Pancreas (tissue), 10 donors: ENCODE measurements around the gene PEAK1. TPM values are rescaled to one million over a fixed set of nuclear protein-coding genes. Genes with fewer than 3 reads are reported as not detected.

ENCODE experiments used
- ATAC-seq, 4 donors: fragments of 200-7000 bp; cut with Tn5 transposase; one replicate each; pipeline versions ENCODE4 v1.8.0 to v1.9.1; 2020; ENCODE audit warnings: mild to moderate bottlenecking in 4 of 4, moderate library complexity in 4 of 4
- DNase-seq, 6 donors: peaks; one replicate each; pipeline ENCODE4 v3.0.0-alpha.2; 2020
- FAIRE-seq: peaks from 2 replicates; lab custom pipeline; 2012; peaks lifted over from hg19 to GRCh38; lab: Jason Lieb, UNC
- H3K27ac ChIP-seq, 4 donors: fragments of 200-600 bp; sonication (generic); 1 replicate in 3 of 4; 2 replicates in 1 of 4; pipeline versions ENCODE4 v1.5.0 to v1.8.0; 2020
- H3K27me3 ChIP-seq, 4 donors: fragments of 200-600 bp; one replicate each; pipeline ENCODE4 v1.8.0; 2021
- H3K36me3 ChIP-seq, 3 donors: fragments of 200-600 bp; sonication (generic) in 1 of 3; one replicate each; pipeline versions ENCODE4 v1.5.0 to v1.8.0; 2020 to 2021
- H3K4me1 ChIP-seq, 3 donors: fragments of 200-600 bp; one replicate each; pipeline ENCODE4 v1.8.0; 2021
- H3K4me3 ChIP-seq, 4 donors: fragments of 200-600 bp; sonication (generic) in 2 of 4; one replicate each; pipeline versions ENCODE4 v1.5.0 to v1.8.0; 2020 to 2021
- H3K9me3 ChIP-seq, 4 donors: fragments of 200-600 bp; one replicate each; pipeline ENCODE4 v1.8.0; 2021
- WGBS, 2 donors: extraction: QIAGEN DNeasy Blood & Tissue Kit; methylation state at CpG; one replicate each; pipeline ENCODE4 v1.1.7; 2013; 5-methylcytosine and 5-hydroxymethylcytosine counted together
- intact Hi-C, 3 donors: fragments of 100-400 bp; cut with DNase I; formaldehyde crosslinking; loops; one replicate each; pipeline versions ENCODE4 v1.11.1 to v1.14.2; 2022
- polyA plus RNA-seq, 2 donors: library from polyadenylated mRNA; stranded (reverse); fragments of 200-250 nt; gene quantifications; one replicate each; pipeline ENCODE4 v1.2.3, GENCODE V29; 2013
- total RNA-seq, 6 donors: library from RNA; stranded (reverse); fragmentation: NEBNext Ultra II Directional in 4 of 6; extraction: Animal tissue kit (Norgen Biotek cat#: 25700) in 4 of 6; gene quantifications; one replicate each; pipeline versions ENCODE4 v1.2.1 to v1.2.4, GENCODE V29; 2021 to 2023
- TF ChIP-seq, protein P1 (sequence below), 4 donors: fragments of 200-600 bp; sonication (generic) in 3 of 4; IDR thresholded peaks; one replicate each; pipeline versions ENCODE4 v1.5.0 to v1.8.0; 2021; ENCODE audit warnings: antibody characterized with exemption in 4 of 4
- donor health status: healthy with polysubstance abuse.
- donor health status: DM: no; HTN: no; CAD: no; lungs with moderate emphysema.
- donor health status: DM: no; HTN: no; CAD: no.
- donor health status: control.
- donor health status: control.
- donor health status: Bipolar disorder and iron deficiency.
- donor health status: DM: yes; HTN: yes; CAD: no.
- donor health status: DM: no; HTN: no; CAD: no.
- donor health status: DM: no; HTN: no; CAD: no.
- donor health status: DM: yes; HTN: yes; CAD: no.

Gene PEAK1
- total and polyA plus RNA-seq, 8 donors: 1.8 to 27.6 (median 12.1) TPM

DNA sequence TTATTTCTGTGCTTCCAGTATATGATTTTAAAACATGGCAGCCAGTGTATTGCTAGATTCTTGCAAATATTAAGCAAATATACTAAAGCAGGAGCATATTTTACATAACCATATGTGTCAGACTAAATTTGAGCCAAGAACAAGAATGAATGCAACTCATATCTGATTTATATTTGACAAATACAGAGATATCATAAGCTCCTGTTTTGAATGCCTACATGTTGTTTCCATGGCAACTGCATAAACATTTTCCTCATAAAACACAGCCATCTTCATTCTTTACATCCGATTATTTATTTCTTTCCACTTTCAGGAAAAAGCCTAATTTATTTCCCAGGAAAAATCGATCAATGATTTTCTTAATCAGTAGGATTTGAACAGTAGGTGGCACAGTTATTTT lies 176.8 kb downstream of the PEAK1 start:
- H3K36me3 ChIP-seq: no peaks in the 10 kb centered on the region
- DNase-seq: no peak
- 84 to 86% methylated on average over 2 of the region's 2 CpGs for WGBS, 2 donors
- H3K4me3 ChIP-seq: no peak overlapping the region
- H3K27me3 ChIP-seq: no peaks in the 10 kb centered on the region
- no peak overlapping the region for H3K27ac ChIP-seq
- H3K4me1 ChIP-seq: no peaks in the 10 kb centered on the region
- FAIRE-seq: no peak
- TF ChIP-seq, protein P1, sequence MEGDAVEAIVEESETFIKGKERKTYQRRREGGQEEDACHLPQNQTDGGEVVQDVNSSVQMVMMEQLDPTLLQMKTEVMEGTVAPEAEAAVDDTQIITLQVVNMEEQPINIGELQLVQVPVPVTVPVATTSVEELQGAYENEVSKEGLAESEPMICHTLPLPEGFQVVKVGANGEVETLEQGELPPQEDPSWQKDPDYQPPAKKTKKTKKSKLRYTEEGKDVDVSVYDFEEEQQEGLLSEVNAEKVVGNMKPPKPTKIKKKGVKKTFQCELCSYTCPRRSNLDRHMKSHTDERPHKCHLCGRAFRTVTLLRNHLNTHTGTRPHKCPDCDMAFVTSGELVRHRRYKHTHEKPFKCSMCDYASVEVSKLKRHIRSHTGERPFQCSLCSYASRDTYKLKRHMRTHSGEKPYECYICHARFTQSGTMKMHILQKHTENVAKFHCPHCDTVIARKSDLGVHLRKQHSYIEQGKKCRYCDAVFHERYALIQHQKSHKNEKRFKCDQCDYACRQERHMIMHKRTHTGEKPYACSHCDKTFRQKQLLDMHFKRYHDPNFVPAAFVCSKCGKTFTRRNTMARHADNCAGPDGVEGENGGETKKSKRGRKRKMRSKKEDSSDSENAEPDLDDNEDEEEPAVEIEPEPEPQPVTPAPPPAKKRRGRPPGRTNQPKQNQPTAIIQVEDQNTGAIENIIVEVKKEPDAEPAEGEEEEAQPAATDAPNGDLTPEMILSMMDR (IDR thresholded peaks at IDR 0.05): no peak
- intact Hi-C loops: no loop called here
- H3K9me3 ChIP-seq: no peaks in the 10 kb centered on the region
- no peak for ATAC-seq

- TF ChIP-seq, protein P1 (IDR thresholded peaks at IDR 0.05): no peak
- Histone ChIP-seq H3K4me3 (no peak overlapping the region), H3K4me1 (no peaks in the 10 kb centered on the region)
These were observed 179.9 kb downstream of the PEAK1 start for GRCh38 chr15:77239882-77240608.

DNA sequence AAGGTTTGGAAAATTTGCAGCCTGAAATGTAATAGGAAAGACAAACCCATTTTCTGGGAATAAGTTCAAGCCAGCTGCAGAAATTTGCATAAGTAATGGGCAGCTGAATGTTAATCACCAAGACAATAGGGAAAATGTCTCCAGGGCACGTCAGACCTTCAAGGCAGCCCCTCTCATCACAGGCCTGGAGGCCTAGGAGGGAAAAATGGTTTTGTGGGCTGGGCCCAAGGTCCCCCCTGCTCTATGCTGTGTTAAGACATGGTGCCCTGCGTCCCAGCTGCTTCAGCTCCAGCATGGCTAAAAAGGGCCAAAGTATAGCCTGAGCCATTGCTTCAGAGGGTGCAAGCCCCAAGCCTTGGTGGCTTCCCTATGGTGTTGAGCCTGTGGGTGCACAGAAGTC lies 184.3 kb downstream of the PEAK1 start:
- ATAC-seq (no peak), DNase-seq (no peak), FAIRE-seq (no peak)
- Histone ChIP-seq H3K4me1 (no peaks in the 10 kb centered on the region), H3K27ac (no peak overlapping the region), H3K27me3 (no peaks in the 10 kb centered on the region), H3K36me3 (no peaks in the 10 kb centered on the region), H3K4me3 (no peak overlapping the region), H3K9me3 (no peaks in the 10 kb centered on the region)
- TF ChIP-seq, protein P1 (IDR thresholded peaks at IDR 0.05): no peak
- WGBS, 2 donors: 97 to 100% methylated on average over 2 of the region's 2 CpGs
- intact Hi-C loops: no loop called here

More at GRCh38 chr15:77239882-77240608, 179.9 kb downstream of the PEAK1 start:
- H3K9me3 ChIP-seq: no peaks in the 10 kb centered on the region
- H3K36me3 ChIP-seq: no peaks in the 10 kb centered on the region
- no peak for FAIRE-seq
- intact Hi-C loops: no loop called here
- WGBS, 2 donors: 86 to 89% methylated on average over 2 of the region's 2 CpGs
- no peak for DNase-seq
- no peak for ATAC-seq
- no peak overlapping the region for H3K27ac ChIP-seq
- H3K27me3 ChIP-seq: no peaks in the 10 kb centered on the region

- no peaks in the 10 kb centered on the region for H3K27me3 ChIP-seq
- peaks cover 0 to 10% (median 7%) of the 10 kb centered on the region in 3 donors for H3K4me1 ChIP-seq
- no peak overlapping the region for H3K27ac ChIP-seq
- no peaks in the 10 kb centered on the region for H3K9me3 ChIP-seq
- intact Hi-C loops: no loop called here
- H3K36me3 ChIP-seq: no peaks in the 10 kb centered on the region
- FAIRE-seq (no peak), DNase-seq (no peak), ATAC-seq (no peak)
- TF ChIP-seq, protein P1 (IDR thresholded peaks at IDR 0.05): no peak
- H3K4me3 ChIP-seq: no peak overlapping the region
These were observed 191.1 kb downstream of the PEAK1 start for GRCh38 chr15:77228828-77229227.

- FAIRE-seq: no peak
These were observed 193.3 kb downstream of the PEAK1 start for GRCh38 chr15:77226652-77227051.

More at GRCh38 chr15:77226652-77227051, 193.3 kb downstream of the PEAK1 start:
- Histone ChIP-seq H3K27ac (no peak overlapping the region), H3K27me3 (no peaks in the 10 kb centered on the region), H3K4me3 (no peak overlapping the region), H3K36me3 (no peaks in the 10 kb centered on the region), H3K4me1 (peaks cover 7 to 23% (median 19%) of the 10 kb centered on the region in 3 donors), H3K9me3 (no peaks in the 10 kb centered on the region)
- TF ChIP-seq, protein P1 (IDR thresholded peaks at IDR 0.05): no peak
- no peak for DNase-seq
- peak in 1 of 4 donors; percentile 21 for ATAC-seq
- intact Hi-C loops: no loop called here
- 46 to 48% methylated on average over 2 of the region's 2 CpGs for WGBS, 2 donors
